OCI-LY1 (cell line): ENCODE measurements around the gene PPEF2.

ENCODE experiments used
- CTCF ChIP-seq: fragments of 200-600 bp; sonication (generic), shearing (Covaris generic); IDR thresholded peaks from 2 replicates; pipeline ENCODE4 v1.5.1; 2017; ENCODE audit warnings: mild to moderate bottlenecking, antibody characterized with exemption, low read length, moderate library complexity, mixed read lengths
- EZH2 ChIP-seq: fragments of 200-600 bp; sonication (generic), shearing (Covaris generic); IDR thresholded peaks from 2 replicates; pipeline ENCODE4 v1.8.0; 2017; ENCODE audit warnings: borderline replicate concordance, mixed run types, mild to moderate bottlenecking, antibody characterized with exemption, low read length, moderate library complexity, mixed read lengths

DNA sequence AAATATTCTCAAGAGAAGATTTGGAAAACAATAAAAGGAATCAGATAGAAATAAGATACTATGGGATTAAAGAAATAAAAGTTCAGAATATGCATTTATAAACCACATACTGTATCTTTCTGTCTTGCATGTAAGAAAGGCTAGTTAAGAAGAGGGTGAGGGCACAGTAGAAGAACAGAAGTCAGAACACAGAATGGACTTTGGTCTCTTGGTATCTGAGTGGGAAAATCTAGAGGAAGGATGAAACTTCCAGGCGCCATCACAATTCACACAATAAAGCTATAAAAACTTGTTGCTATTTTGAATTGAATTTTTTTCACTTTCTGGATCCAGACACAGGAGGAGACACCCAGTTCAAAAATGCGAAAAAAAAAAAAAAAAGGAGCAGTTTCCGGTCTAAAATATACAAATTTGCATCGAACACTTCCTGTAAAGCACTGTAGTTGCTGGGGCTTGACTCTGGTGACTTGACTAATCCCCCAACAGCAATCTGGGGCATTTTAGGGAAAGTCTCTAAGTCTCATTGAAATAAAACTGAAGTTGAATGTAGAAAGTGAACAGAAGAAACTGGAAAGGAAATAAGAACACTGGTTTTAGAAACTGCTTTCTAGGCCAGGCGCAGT lies 46.7 kb upstream of the PPEF2 start:
- no peak for TF ChIP-seq CTCF
- no peak for TF ChIP-seq EZH2
